Prostate gland (tissue), 2 donors: ENCODE measurements around the gene AFAP1.

ENCODE experiments used
- POLR2A ChIP-seq: fragments of 450-650 bp; IDR thresholded peaks from one replicate; pipeline ENCODE4 v1.6.1; 2016; ENCODE audit warnings: antibody characterized with exemption, mild to moderate bottlenecking
- POLR2AphosphoS5 ChIP-seq: sonication (generic); formaldehyde crosslinking; IDR thresholded peaks from one replicate; pipeline ENCODE4 v1.6.1; 2017; ENCODE audit warnings: antibody characterized with exemption
- TF ChIP-seq, protein P1 (sequence below), 4 experiments: fragments of 200-600 bp in 2 of 4; fragments of 450-650 bp in 2 of 4; sonication (generic) in 2 of 4; IDR thresholded peaks; 1 replicate in 3 of 4; 2 replicates in 1 of 4; pipeline ENCODE4 v1.5.1; 2016 to 2019; ENCODE audit warnings: antibody characterized with exemption in 4 of 4, mild to moderate bottlenecking in 2 of 4, moderate library complexity in 2 of 4

DNA sequence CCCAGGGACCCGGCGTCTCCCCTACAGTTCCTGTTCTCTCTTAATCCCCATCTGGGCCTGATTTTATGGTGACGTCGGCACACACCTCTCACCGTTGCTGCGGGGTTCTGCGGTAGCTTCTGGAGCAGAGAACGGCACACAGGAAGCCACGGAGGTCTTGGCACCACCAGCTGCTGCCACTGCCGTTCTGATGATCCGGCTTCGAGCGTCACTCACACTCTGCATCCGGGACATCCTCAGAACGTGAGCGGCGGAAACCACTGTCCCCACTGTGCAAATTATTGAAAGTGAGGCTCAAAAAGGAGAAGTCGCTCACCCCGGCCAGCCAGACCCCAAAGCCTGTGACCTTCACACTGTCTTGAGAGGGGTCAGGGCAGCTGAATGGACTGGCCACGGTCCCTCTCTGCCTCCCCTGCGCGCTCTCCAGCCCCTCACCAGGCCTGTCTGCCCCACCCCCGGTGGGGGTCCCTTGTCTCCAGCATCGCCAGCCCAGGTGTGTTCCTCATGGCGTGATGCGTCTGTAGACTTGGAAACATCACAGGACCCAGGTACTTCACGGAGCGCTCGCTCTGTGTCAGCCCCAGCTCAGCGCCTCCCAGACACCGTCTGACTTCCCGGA, 201.1 kb downstream of the AFAP1 start:
- TF ChIP-seq, protein P1, sequence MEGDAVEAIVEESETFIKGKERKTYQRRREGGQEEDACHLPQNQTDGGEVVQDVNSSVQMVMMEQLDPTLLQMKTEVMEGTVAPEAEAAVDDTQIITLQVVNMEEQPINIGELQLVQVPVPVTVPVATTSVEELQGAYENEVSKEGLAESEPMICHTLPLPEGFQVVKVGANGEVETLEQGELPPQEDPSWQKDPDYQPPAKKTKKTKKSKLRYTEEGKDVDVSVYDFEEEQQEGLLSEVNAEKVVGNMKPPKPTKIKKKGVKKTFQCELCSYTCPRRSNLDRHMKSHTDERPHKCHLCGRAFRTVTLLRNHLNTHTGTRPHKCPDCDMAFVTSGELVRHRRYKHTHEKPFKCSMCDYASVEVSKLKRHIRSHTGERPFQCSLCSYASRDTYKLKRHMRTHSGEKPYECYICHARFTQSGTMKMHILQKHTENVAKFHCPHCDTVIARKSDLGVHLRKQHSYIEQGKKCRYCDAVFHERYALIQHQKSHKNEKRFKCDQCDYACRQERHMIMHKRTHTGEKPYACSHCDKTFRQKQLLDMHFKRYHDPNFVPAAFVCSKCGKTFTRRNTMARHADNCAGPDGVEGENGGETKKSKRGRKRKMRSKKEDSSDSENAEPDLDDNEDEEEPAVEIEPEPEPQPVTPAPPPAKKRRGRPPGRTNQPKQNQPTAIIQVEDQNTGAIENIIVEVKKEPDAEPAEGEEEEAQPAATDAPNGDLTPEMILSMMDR (IDR thresholded peaks at IDR 0.05), result no peak
- TF ChIP-seq POLR2A, result no peak
- TF ChIP-seq POLR2AphosphoS5, result no peak
